CD14-positive monocyte (primary cell): ENCODE measurements around the gene MERTK. TPM values are rescaled to one million over a fixed set of nuclear protein-coding genes. Genes with fewer than 3 reads are reported as not detected.

Experiments used
- DNase-seq, 3 donors: peaks; one replicate each; pipeline ENCODE4 v3.0.0-alpha.2; 2011 to 2022
- H2AFZ ChIP-seq: 2 replicates; pipeline ENCODE4 v1.6.0; 2012; ENCODE audit warnings: mild to moderate bottlenecking, low read depth, low read length, inconsistent platforms; ENCODE audit not compliant: insufficient read depth, poor library complexity, severe bottlenecking
- H3K27ac ChIP-seq, 2 donors: 1 replicate in 1 of 2; 2 replicates in 1 of 2; pipeline ENCODE4 v1.5.1; 2012 to 2013; ENCODE audit warnings: low read length in 2 of 2, control low read depth in 1 of 2, inconsistent platforms in 1 of 2, low read depth in 1 of 2, mild to moderate bottlenecking in 1 of 2
- H3K27me3 ChIP-seq, 2 donors: one replicate each; pipeline versions ENCODE4 v1.6.0 to v1.6.1; 2011 to 2013; ENCODE audit warnings: low read length in 2 of 2; ENCODE audit not compliant: control insufficient read depth in 2 of 2, insufficient read depth in 2 of 2
- H3K36me3 ChIP-seq, 2 donors: replicated peaks in 1 of 2; 1 replicate in 1 of 2; 2 replicates in 1 of 2; pipeline versions ENCODE4 v1.5.1 to v1.6.1; 2012 to 2013; ENCODE audit warnings: low read length in 2 of 2, control low read depth in 1 of 2, inconsistent platforms in 1 of 2, mild to moderate bottlenecking in 1 of 2; ENCODE audit not compliant: insufficient read depth in 2 of 2, control insufficient read depth in 1 of 2
- H3K4me1 ChIP-seq, 2 donors: 1 replicate in 1 of 2; 2 replicates in 1 of 2; pipeline versions ENCODE4 v1.5.1 to v1.6.1; 2012 to 2013; ENCODE audit warnings: low read length in 2 of 2, control low read depth in 1 of 2, inconsistent platforms in 1 of 2, mild to moderate bottlenecking in 1 of 2, moderate library complexity in 1 of 2; ENCODE audit not compliant: insufficient read depth in 2 of 2, control insufficient read depth in 1 of 2
- H3K4me2 ChIP-seq: replicated peaks from 2 replicates; pipeline ENCODE3; 2012; ENCODE audit warnings: low read length, moderate library complexity, mild to moderate bottlenecking; ENCODE audit not compliant: poor library complexity, severe bottlenecking; ENCODE audit errors: extremely low read depth
- H3K4me3 ChIP-seq, 3 experiments: fragments of 200-600 bp in 1 of 3; sonication (generic) in 1 of 3; replicated peaks in 1 of 3; 1 replicate in 2 of 3; 2 replicates in 1 of 3; pipeline ENCODE4 v1.5.1; 2011 to 2013; ENCODE audit warnings: low read length in 3 of 3, mild to moderate bottlenecking in 3 of 3, control low read depth in 2 of 3, low read depth in 2 of 3, inconsistent platforms in 1 of 3, moderate library complexity in 1 of 3
- H3K79me2 ChIP-seq: 2 replicates; pipeline ENCODE4 v1.6.0; 2012; ENCODE audit warnings: mild to moderate bottlenecking, control low read depth, inconsistent platforms, low read length, moderate library complexity; ENCODE audit not compliant: insufficient read depth
- H3K9ac ChIP-seq: 2 replicates; pipeline ENCODE4 v1.6.0; 2017; ENCODE audit warnings: low read length, mild to moderate bottlenecking; ENCODE audit not compliant: insufficient read depth, poor library complexity, severe bottlenecking
- H3K9me3 ChIP-seq, 2 donors: replicated peaks in 1 of 2; 1 replicate in 1 of 2; 2 replicates in 1 of 2; pipeline versions ENCODE4 v1.5.1 to v1.6.1; 2012 to 2013; ENCODE audit warnings: low read length in 2 of 2, control low read depth in 1 of 2; ENCODE audit not compliant: control insufficient read depth in 1 of 2, insufficient read depth in 1 of 2
- H4K20me1 ChIP-seq: 2 replicates; pipeline ENCODE4 v1.6.0; 2012; ENCODE audit warnings: mild to moderate bottlenecking, low read length, control low read depth, moderate library complexity; ENCODE audit not compliant: insufficient read depth
- H3K27ac Mint-ChIP-seq, 7 donors: one replicate each; pipeline ENCODE4 v1.8.0; 2020; ENCODE audit warnings: mild to moderate bottlenecking in 7 of 7, mixed read lengths in 7 of 7, moderate library complexity in 6 of 7, inconsistent platforms in 2 of 7
- H3K27me3 Mint-ChIP-seq, 3 donors: one replicate each; pipeline ENCODE4 v1.8.0; 2021 to 2022; ENCODE audit warnings: low read depth in 3 of 3, mild to moderate bottlenecking in 3 of 3, mixed read lengths in 3 of 3, moderate library complexity in 3 of 3, inconsistent platforms in 1 of 3
- H3K36me3 Mint-ChIP-seq, 2 donors: one replicate each; pipeline ENCODE4 v1.8.0; 2020; ENCODE audit warnings: mixed read lengths in 2 of 2, inconsistent platforms in 1 of 2, mild to moderate bottlenecking in 1 of 2
- H3K4me1 Mint-ChIP-seq: one replicate; pipeline ENCODE4 v1.8.0; 2020; ENCODE audit warnings: mild to moderate bottlenecking, mixed read lengths
- H3K4me3 Mint-ChIP-seq, 2 donors: one replicate each; pipeline ENCODE4 v1.8.0; 2020; ENCODE audit warnings: mild to moderate bottlenecking in 2 of 2, mixed read lengths in 2 of 2, moderate library complexity in 1 of 2
- H3K9me3 Mint-ChIP-seq, 7 donors: one replicate each; pipeline ENCODE4 v1.8.0; 2020 to 2022; ENCODE audit warnings: mixed read lengths in 7 of 7, mild to moderate bottlenecking in 6 of 7, moderate library complexity in 6 of 7, inconsistent platforms in 2 of 7
- WGBS: methylation state at CpG from one replicate; pipeline ENCODE4 v1.1.5; 2013; ENCODE audit warnings: missing lambda C conversion rate; ENCODE audit not compliant: insufficient coverage; 5-methylcytosine and 5-hydroxymethylcytosine counted together
- intact Hi-C, 2 donors: fragments of 100-400 bp; cut with micrococcal nuclease; formaldehyde crosslinking; loops; one replicate each; pipeline versions ENCODE4 v1.15.0 to v1.15.1; 2023
- polyA plus RNA-seq, 3 donors: library from polyadenylated mRNA; depleted of rRNA in 1 of 3; unstranded in 2 of 3; stranded (reverse) in 1 of 3; fragments of 300-500 nt in 2 of 3; fragments of >200 nt in 1 of 3; fragmentation: Illumina TruSeq in 2 of 3; gene quantifications; 1 replicate in 2 of 3; 2 replicates in 1 of 3; pipeline ENCODE4 v1.2.3, GENCODE V29; 2012 to 2021
- TF ChIP-seq, protein P1 (sequence below): fragments of 200-600 bp; IDR thresholded peaks from one replicate; pipeline ENCODE4 v1.8.0; 2022; ENCODE audit warnings: antibody characterized with exemption, mild to moderate bottlenecking

Gene MERTK
- polyA plus RNA-seq, 3 donors: 4.1 to 17.0 (median 4.2) TPM

DNA sequence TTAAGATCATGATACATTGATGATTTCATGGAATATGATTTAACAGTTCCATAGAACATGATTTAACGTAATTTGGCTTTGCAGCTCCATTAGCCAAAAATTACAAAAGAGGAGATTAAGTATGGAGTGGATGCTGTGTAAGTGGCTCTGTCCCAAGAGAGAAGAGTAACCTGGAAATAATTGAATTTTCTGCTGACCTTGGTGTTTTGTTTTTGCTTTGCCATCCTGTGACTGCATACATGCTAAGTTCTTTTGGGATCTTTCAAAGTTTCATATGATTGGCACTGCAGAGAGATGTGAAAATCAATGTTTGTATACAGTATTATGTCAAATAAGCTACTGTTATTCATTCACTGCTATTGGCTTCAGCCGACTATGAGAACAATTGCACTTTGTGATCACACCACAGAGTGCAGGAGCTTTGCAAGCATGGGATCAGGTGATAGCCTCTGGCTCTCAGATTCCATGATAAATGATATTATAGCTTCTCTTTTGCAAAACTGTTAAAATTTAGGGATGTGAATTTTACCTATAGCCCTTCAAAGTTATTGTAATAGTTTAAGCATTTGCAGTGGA, 110.6 kb downstream of the MERTK start:
- Mint-ChIP-seq H3K9me3 (peaks cover 0 to 1% (median 0%) of the 10 kb centered on the region in 7 donors), H3K27ac (no peak overlapping the region), H3K4me3 (no peak overlapping the region), H3K36me3 (peaks cover 13 to 18% of the 10 kb centered on the region in 2 donors), H3K27me3 (peaks cover 0 to 2% (median 1%) of the 10 kb centered on the region in 3 donors), H3K4me1 (peaks cover 74% of the 10 kb centered on the region)
- Histone ChIP-seq H3K4me3 (no peak overlapping the region), H3K27ac (no peak overlapping the region), H4K20me1 (no peaks in the 10 kb centered on the region), H3K36me3 (peaks cover 0 to 7% of the 10 kb centered on the region in 2 donors), H3K27me3 (no peaks in the 10 kb centered on the region), H3K79me2 (no peaks in the 10 kb centered on the region), H3K4me1 (peaks cover 68 to 82% of the 10 kb centered on the region in 2 donors), H2AFZ (no peak overlapping the region), H3K9ac (no peak overlapping the region), H3K4me2 (no peak overlapping the region), H3K9me3 (no peaks in the 10 kb centered on the region)
- WGBS: 89% methylated on average over 1 of the region's 2 CpGs
- TF ChIP-seq, protein P1, sequence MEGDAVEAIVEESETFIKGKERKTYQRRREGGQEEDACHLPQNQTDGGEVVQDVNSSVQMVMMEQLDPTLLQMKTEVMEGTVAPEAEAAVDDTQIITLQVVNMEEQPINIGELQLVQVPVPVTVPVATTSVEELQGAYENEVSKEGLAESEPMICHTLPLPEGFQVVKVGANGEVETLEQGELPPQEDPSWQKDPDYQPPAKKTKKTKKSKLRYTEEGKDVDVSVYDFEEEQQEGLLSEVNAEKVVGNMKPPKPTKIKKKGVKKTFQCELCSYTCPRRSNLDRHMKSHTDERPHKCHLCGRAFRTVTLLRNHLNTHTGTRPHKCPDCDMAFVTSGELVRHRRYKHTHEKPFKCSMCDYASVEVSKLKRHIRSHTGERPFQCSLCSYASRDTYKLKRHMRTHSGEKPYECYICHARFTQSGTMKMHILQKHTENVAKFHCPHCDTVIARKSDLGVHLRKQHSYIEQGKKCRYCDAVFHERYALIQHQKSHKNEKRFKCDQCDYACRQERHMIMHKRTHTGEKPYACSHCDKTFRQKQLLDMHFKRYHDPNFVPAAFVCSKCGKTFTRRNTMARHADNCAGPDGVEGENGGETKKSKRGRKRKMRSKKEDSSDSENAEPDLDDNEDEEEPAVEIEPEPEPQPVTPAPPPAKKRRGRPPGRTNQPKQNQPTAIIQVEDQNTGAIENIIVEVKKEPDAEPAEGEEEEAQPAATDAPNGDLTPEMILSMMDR: no peak
- intact Hi-C loops: loop anchor here in 1 of 2 donors (5.0 kb wide), 1 partner anchor 43 kb away; no protein-coding TSS in a partner anchor
- DNase-seq: no peak

DNA sequence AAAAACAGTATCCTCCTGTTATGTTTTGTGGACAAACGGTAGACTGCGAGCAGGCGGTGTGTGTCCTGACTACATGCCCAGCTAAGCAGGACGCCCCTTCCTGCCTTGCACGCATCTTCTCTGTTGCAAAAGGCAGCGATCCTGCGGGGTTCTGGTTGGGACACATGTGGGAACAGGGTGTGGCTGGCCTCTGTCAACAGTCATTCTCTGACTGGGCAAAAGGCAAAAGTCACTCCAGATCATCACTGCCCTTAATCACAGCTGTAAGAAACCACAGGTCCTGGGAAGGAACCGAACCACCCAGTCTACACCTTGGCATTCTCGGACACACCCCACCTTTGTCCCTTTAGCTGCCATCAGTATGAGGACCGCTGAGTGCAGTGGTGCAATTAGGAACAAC, 112.3 kb downstream of the MERTK start:
- intact Hi-C loops: no loop called here
- peaks cover 57% of the 10 kb centered on the region for H3K4me1 Mint-ChIP-seq
- H3K9me3 ChIP-seq: no peaks in the 10 kb centered on the region
- peak; percentile 78 to 85 (median 85) for DNase-seq
- H3K27ac ChIP-seq: peak overlapping the region in 1 of 2 donors; percentile 75
- WGBS: 11% methylated on average over 6 of the region's 10 CpGs
- H3K4me2 ChIP-seq: peak overlapping the region; percentile 36
- H3K27ac Mint-ChIP-seq: peak overlapping the region; percentile 64 to 89 (median 78)
- peaks cover 0 to 7% of the 10 kb centered on the region in 2 donors for H3K36me3 ChIP-seq
- peaks cover 15 to 20% of the 10 kb centered on the region in 2 donors for H3K36me3 Mint-ChIP-seq
- H3K9ac ChIP-seq: peak overlapping the region; percentile 10
- TF ChIP-seq, protein P1: no peak
- H3K9me3 Mint-ChIP-seq: peaks cover 0 to 1% (median 0%) of the 10 kb centered on the region in 7 donors
- peak overlapping the region in 1 of 3 experiments; percentile 13 for H3K4me3 ChIP-seq
- peaks cover 50 to 64% of the 10 kb centered on the region in 2 donors for H3K4me1 ChIP-seq
- peak overlapping the region in 1 of 2 donors; percentile 84 for H3K4me3 Mint-ChIP-seq
- no peaks in the 10 kb centered on the region for H4K20me1 ChIP-seq
- no peaks in the 10 kb centered on the region for H3K79me2 ChIP-seq
- no peaks in the 10 kb centered on the region for H3K27me3 ChIP-seq
- H2AFZ ChIP-seq: no peak overlapping the region
- peaks cover 0 to 1% (median 0%) of the 10 kb centered on the region in 3 donors for H3K27me3 Mint-ChIP-seq
